Nephron (organoid): ENCODE measurements around the gene SLC25A38.

Experiments used
- H3K27ac Mint-ChIP-seq, 3 experiments: 2 replicates each; pipeline ENCODE4 v1.8.0; 2020; ENCODE audit warnings: mixed read lengths in 3 of 3, mild to moderate bottlenecking in 2 of 3, moderate library complexity in 1 of 3
- H3K27me3 Mint-ChIP-seq: 2 replicates; pipeline ENCODE4 v1.8.0; 2021; ENCODE audit warnings: low read depth, mild to moderate bottlenecking, moderate library complexity, mixed read lengths
- H3K36me3 Mint-ChIP-seq: 2 replicates; pipeline ENCODE4 v1.8.0; 2020; ENCODE audit warnings: low read depth, mixed read lengths
- H3K4me1 Mint-ChIP-seq: 2 replicates; pipeline ENCODE4 v1.8.0; 2020; ENCODE audit warnings: mixed read lengths
- H3K4me3 Mint-ChIP-seq, 3 experiments: 2 replicates each; pipeline ENCODE4 v1.8.0; 2020; ENCODE audit warnings: mild to moderate bottlenecking in 3 of 3, mixed read lengths in 3 of 3, moderate library complexity in 2 of 3
- H3K9me3 Mint-ChIP-seq: 2 replicates; pipeline ENCODE4 v1.8.0; 2020; ENCODE audit warnings: mixed read lengths
- TF ChIP-seq, protein P1 (sequence below), 3 experiments: fragments of 200-600 bp; sonication (generic); IDR thresholded peaks; one replicate each; pipeline ENCODE4 v1.5.0; 2021; ENCODE audit warnings: antibody characterized with exemption in 3 of 3; ENCODE audit not compliant: unreplicated experiment in 3 of 3

SLC25A38 gene, protein sequence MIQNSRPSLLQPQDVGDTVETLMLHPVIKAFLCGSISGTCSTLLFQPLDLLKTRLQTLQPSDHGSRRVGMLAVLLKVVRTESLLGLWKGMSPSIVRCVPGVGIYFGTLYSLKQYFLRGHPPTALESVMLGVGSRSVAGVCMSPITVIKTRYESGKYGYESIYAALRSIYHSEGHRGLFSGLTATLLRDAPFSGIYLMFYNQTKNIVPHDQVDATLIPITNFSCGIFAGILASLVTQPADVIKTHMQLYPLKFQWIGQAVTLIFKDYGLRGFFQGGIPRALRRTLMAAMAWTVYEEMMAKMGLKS

DNA sequence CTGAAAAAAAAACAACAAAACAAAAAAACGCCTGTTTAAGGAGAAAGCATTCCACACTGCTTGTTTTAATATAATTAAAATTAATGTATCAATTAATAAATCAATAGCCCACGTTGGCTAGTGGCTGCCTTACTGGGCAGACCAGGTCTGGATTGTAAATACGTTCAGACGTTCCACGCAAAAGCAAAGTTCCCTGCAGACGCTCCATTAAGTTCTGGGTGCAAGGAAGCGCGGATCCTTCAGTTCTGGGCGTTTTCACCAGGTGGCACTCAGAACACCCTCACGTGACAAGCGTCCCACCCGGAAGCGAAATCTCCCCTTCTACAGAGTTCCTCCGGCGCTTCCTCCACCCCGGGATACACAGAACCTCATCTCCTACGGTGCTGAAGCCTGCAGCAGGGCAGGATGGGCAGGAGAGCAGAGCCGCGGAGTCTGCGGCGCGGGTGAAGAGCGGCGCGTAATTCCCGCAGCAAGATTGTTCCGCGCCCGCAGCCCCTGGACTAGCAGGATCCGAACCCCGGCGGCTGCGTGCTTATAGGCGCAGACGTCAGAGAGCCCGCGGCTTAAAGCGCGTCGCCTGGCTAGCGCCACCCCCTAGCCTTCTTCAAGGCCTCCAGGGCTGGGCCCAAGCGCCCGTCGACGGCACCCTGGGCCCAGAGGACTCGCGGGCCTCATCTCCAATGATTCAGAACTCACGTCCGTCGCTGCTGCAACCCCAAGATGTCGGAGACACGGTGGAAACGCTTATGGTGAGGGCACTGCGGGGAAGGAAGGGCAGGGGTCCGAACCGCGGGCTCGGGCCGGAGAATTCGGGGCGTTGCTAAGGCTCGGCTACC lies at the start of gene SLC25A38:
Gene SLC25A38, plus strand, starts transcription at position 326 of the 836 bp plus-strand sequence. Its CDS starts 355 bp downstream, at position 681.
- Mint-ChIP-seq H3K9me3 (no peaks in the 10 kb centered on the region), H3K27me3 (no peaks in the 10 kb centered on the region)
- TF ChIP-seq, protein P1, sequence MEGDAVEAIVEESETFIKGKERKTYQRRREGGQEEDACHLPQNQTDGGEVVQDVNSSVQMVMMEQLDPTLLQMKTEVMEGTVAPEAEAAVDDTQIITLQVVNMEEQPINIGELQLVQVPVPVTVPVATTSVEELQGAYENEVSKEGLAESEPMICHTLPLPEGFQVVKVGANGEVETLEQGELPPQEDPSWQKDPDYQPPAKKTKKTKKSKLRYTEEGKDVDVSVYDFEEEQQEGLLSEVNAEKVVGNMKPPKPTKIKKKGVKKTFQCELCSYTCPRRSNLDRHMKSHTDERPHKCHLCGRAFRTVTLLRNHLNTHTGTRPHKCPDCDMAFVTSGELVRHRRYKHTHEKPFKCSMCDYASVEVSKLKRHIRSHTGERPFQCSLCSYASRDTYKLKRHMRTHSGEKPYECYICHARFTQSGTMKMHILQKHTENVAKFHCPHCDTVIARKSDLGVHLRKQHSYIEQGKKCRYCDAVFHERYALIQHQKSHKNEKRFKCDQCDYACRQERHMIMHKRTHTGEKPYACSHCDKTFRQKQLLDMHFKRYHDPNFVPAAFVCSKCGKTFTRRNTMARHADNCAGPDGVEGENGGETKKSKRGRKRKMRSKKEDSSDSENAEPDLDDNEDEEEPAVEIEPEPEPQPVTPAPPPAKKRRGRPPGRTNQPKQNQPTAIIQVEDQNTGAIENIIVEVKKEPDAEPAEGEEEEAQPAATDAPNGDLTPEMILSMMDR (IDR thresholded peaks at IDR 0.05; ENCODE audit: unreplicated experiment in 3 of 3) = peak; percentile 36 to 40 (median 37)

DNA sequence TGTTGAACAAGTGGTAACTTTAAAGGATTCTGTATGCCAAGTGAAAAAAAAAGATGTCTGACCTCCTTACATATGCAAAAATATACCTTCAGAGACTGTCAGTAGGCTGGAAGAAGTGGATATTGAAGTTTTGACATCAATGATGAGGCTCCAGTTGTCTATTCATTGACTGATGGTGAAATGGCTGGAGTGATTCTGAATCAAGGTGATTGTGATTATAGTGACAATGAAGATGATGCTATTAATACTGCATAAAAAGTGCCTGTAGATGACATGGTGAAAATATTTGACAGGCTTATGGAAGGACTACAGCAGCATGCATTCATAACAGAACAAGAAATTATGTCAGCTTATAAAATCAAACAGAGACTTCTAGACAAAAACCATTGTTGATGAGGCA lies 49.6 kb upstream of the SLC25A38 start:
- Mint-ChIP-seq H3K4me3 (no peak overlapping the region), H3K4me1 (no peaks in the 10 kb centered on the region), H3K27ac (no peak overlapping the region), H3K36me3 (no peaks in the 10 kb centered on the region), H3K9me3 (no peaks in the 10 kb centered on the region), H3K27me3 (no peaks in the 10 kb centered on the region)
- TF ChIP-seq, protein P1 (IDR thresholded peaks at IDR 0.05; ENCODE audit: unreplicated experiment in 3 of 3) = no peak

More for the DNA sequence above, at the start of gene SLC25A38:
- no peaks in the 10 kb centered on the region for H3K36me3 Mint-ChIP-seq
- H3K4me3 Mint-ChIP-seq = peak within 1 kb of the TSS; percentile 98 to 100 (median 99)
- H3K27ac Mint-ChIP-seq = peak within 1 kb of the TSS; percentile 97 to 98 (median 97)
- H3K4me1 Mint-ChIP-seq = peaks cover 14% of the 10 kb centered on the region

DNA sequence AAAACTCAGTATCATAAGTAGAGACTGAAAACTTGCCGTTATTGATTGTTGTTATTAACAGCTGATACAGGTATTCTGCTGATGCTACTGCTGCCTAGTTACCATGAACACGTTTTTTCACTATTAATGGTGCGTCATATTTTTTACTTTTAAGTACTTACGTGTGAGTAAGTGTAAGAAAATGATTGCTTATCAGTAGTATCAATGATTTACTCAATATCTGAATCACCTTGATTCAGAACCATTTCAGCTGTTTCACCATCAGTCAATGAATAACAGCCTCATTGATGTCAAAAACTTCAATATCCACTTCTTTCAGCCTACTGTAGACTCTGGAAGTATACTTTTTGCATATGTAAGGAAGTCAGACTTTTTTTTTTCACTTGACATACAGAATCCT lies 49.0 kb upstream of the SLC25A38 start:
- no peak overlapping the region for H3K27ac Mint-ChIP-seq
- no peak overlapping the region for H3K4me3 Mint-ChIP-seq
- no peaks in the 10 kb centered on the region for H3K27me3 Mint-ChIP-seq
- TF ChIP-seq, protein P1 (IDR thresholded peaks at IDR 0.05; ENCODE audit: unreplicated experiment in 3 of 3) = no peak
- H3K9me3 Mint-ChIP-seq = no peaks in the 10 kb centered on the region
- no peaks in the 10 kb centered on the region for H3K36me3 Mint-ChIP-seq
- no peaks in the 10 kb centered on the region for H3K4me1 Mint-ChIP-seq

DNA sequence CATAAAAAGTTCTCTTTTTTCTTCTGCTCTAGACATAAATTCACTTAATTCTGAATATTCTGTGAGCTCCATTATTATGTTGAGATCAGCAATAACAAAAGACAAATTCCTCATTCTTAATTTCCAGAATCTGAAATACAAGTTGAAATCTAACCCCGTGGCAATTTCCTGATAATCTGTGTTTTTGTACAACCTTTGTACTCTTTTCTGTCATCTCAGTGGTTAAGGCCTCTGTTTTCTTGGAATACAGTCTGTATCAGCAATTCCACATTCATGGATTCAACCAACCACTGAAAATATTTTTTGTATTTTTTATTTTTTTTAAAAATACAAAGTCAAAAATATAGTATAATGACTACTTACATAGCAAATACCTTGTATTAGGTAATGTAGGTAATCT lies 45.0 kb upstream of the SLC25A38 start:
- no peaks in the 10 kb centered on the region for H3K36me3 Mint-ChIP-seq
- H3K9me3 Mint-ChIP-seq = no peaks in the 10 kb centered on the region
- H3K4me1 Mint-ChIP-seq = no peaks in the 10 kb centered on the region
- H3K27ac Mint-ChIP-seq = no peak overlapping the region
- no peak overlapping the region for H3K4me3 Mint-ChIP-seq
- no peaks in the 10 kb centered on the region for H3K27me3 Mint-ChIP-seq
- TF ChIP-seq, protein P1 (IDR thresholded peaks at IDR 0.05; ENCODE audit: unreplicated experiment in 3 of 3) = no peak

DNA sequence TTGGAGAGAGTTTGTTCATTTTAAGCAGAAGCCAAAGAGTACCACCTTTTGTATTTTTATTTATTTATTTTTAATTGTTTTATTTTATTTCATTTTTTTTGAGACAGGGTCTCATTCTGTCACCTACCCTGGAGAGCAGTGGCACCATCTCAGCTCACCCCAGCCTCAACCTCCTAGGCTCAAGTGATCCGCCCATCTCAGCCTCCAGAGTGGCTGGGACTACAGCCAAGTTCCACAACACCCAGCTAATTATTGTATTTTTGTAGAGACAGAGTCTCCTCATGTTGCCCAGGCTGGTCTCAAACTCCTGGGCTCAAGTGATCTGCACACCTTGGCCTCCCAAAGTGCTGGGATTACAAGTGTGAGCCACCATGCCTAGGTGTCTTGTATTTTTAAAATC lies 44.1 kb upstream of the SLC25A38 start:
- Mint-ChIP-seq H3K4me3 (no peak overlapping the region), H3K27ac (no peak overlapping the region), H3K36me3 (no peaks in the 10 kb centered on the region), H3K4me1 (no peaks in the 10 kb centered on the region), H3K9me3 (no peaks in the 10 kb centered on the region), H3K27me3 (no peaks in the 10 kb centered on the region)
- TF ChIP-seq, protein P1 (IDR thresholded peaks at IDR 0.05; ENCODE audit: unreplicated experiment in 3 of 3) = no peak
